ACHN (cell line): ENCODE data around the gene HPSE2.
A peak's percentile ranks its signal among the peaks of the same experiment; 100 is the strongest.
"Not testable (repeated sequence)": the region's sequence is repeated elsewhere in the genome, so short reads cannot be mapped to it uniquely, and the experiment has no call there.

Experiments
- DNase-seq: peaks from one replicate; pipeline ENCODE4 v3.0.0-alpha.2; 2015
- in situ Hi-C: cut with HindIII; loops from 2 replicates; pipeline ENCODE4 v1.10.0; 2017; ENCODE audit warnings: low sequenced_read_pairs, low pct_ligation_motif_present, low pct_unique_long_range_greater_than_20kb

HPSE2 gene

DNA sequence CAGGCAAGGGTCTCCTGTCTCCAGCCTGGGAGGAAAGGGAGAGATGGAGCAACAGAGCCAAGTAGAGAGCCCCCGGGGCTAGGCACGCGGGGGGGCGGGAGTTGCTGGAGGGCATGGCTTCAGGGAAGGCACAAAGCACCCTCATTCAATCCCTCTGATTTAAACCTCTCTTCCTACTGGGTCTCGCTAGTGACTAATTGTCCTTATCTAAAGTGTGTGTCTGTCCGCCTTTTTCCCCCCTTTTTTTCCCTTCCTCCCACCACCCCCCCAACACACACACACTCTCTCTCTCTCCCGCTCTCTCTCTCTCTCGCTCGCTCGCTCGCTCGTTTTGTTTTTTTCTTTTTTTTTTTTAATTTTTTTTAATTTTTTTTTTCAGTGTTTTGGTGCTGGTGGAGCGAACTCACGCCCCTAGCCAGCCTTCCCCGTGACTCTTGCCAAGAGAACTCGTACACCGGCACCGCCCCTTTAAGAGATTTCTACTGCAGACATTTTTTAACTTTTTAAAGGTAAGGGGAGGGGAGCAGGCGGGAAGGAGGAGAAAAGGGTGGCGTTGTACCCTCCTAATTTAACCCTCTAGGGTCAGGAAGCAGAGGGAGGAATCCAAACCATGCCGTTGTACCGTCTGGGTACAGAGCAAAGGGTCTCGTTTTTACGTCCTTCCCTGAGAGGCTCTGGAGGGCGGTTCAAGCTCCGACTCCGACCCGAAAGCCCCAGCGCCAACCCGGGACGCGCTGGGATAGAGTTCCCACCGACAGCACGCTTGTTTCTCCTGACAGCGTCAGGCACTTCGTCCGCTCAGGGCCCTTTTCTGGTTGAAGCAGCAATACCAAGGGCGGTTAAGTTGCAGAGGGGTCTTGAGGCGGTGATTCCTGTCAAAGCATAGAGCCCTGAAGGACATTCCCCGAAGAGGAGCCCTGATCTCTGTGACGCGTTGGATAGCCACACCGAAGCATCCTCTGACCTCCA is at the start of gene HPSE2:
Gene HPSE2, minus strand, starts transcription at position 195 of the 969 bp plus-strand sequence.
- in situ Hi-C loops: no loop called here
- no peak for DNase-seq

DNA sequence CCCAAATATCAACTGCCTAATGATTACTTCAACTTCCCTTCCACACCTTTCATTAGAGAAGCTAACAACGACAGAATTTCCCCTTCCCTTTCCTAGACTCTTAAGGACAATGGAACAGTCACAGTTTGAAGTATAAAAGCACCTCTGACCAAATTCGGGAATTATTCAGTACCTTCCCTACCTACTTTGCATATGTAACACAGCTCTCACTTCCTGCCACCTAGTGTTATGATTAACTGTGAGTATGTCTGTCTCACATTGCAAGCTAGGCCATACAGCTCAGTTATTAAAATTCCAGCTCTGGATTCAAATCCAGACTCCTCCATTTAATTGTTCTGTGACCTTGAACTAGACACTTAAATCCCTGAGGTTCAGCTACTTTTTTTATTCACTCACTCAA is 44.8 kb upstream of the HPSE2 start:
- DNase-seq: no peak
- in situ Hi-C loops: no loop called here

- no peak for DNase-seq
- in situ Hi-C loops: no loop called here
Observed at GRCh38 chr10:99279626-99280111, 44.0 kb upstream of the HPSE2 start.

- DNase-seq: peak; percentile 34
Observed at GRCh38 chr10:99276848-99277486, 41.3 kb upstream of the HPSE2 start.

GRCh38 chr10:99266383-99266782 is 30.7 kb upstream of the HPSE2 start:
- in situ Hi-C loops: no loop called here
- no peak for DNase-seq

More at GRCh38 chr10:99276848-99277486, 41.3 kb upstream of the HPSE2 start:
- in situ Hi-C loops: no loop called here

GRCh38 chr10:99248824-99249223 is 13.2 kb upstream of the HPSE2 start:
- in situ Hi-C loops: no loop called here
- no peak for DNase-seq

DNA sequence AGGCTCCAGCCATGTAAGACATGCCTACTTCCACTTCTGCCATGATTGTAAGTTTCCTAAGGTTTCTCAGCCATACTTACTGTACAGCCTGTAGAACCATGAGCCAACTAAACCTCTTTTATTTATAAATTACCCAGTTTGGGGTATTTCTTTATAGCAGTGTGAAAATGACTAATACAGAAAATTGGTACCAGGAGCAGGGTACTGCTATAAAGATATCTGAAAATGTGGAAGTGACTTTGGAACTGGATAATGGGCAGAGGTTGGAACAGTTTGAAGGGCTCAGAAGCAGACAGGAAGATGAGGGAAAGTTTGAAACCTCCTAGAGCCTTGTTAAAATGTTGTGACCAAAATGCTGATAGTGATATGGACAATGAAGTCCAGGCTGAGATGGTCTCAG is 12.2 kb upstream of the HPSE2 start:
- DNase-seq, in situ Hi-C loops: not testable (repeated sequence)

DNA sequence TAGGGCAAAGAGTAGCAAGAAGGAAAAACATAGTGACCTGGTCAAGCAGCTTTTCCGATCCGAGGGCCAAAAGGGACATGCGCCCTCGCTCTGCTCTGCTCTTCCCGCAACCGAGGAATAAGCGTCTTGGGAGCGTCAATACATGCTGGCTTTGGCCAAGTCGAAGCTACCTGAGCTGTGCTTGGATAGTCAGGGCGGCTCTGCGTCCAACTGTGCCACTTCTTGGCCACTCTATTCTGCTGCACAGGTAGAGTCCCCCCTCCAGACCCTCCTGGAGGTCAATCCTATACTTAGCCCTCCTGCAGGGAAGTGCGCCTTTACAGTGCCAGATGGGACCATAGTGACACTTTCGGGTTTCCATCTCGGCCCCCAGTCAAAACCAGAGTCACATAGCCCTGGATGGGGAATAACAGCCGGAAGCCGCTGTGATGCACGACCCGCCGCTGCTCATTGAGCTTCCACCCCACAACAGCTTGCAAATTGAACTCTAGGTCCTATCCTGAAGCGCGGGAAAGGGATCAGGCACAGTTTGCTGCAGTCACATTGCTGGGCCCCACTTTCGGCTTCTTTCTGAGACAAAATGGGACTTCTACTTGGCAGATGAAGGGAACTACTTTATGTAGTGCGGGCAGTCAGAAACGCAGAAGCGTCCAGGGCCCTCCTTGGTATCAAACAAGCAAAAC is 1.1 kb upstream of the HPSE2 start:
- no peak for DNase-seq
- in situ Hi-C loops: no loop called here

GRCh38 chr10:99234791-99235657 is 628 bp downstream of the HPSE2 start:
- in situ Hi-C loops: no loop called here
- no peak for DNase-seq

GRCh38 chr10:99234041-99234790 is 1.4 kb downstream of the HPSE2 start:
- no peak for DNase-seq
- in situ Hi-C loops: no loop called here

- DNase-seq: no peak
- in situ Hi-C loops: no loop called here
Observed at GRCh38 chr10:99233689-99234037, 2.0 kb downstream of the HPSE2 start.

DNA sequence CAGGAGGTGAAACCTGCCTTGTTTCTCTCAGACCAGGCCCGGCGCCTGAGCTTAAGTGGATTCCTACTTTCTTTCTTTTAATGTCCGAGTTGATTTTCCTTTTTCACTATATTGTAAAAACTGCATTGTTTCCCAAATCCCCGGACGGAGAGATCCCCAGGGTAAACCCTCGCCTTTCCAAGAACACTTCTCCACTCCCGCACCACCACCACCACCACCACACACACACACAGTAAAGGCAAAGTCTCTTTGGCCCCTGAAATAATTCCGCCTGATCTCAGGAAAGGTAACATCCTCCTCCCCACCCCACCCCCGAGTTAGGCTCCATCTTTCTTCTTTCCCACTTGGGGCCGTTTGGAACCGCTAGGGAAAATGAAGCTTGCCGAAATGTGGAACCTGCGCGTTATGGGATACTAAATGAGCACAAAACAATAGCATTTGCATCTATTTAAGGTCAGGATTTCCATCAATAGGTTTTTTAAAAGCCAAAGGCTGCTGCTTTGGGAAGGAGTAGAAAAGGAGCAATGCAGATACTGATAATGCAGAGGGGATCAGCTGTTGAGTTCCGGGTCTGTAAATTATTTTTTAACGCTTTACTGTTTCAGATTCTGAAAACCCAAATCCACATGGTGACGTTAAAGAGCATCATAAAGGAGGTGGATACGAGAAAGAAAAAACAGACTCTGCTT is 2.5 kb downstream of the HPSE2 start:
- in situ Hi-C loops: no loop called here
- DNase-seq: no peak

DNA sequence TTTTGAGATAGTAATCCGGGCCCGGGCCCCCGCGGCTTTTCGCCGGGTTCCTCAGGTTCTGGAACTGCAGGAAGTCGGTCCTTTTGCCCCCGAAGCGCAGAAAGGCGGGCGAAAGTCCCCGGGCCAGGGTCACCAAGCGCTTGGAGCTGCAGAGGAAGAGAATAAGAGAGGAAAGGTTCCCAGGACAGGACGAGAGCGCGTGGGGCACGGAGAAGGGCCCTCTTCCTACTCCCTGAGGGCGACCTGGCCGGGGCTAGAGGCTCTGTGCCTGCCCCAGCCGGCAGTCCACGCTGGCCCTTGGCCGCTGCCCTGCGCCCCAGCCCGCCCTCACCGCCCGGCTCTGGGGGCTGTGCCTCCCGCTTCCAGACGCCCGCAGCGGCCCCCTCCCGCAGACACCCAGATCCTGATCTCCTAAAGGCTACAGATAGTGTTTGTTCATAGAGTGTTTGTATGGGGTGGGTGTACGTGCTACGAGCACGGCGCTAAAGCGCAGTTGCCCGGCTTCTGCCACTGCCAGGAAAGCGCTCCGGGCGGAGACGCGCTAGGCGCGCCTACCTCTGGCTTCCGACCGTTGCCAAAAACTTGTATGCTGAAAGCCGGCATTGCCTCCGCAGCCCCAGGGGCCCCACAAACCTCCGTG is 3.2 kb downstream of the HPSE2 start:
- in situ Hi-C loops: no loop called here
- no peak for DNase-seq

GRCh38 chr10:99224766-99225165 is 10.9 kb downstream of the HPSE2 start:
- in situ Hi-C loops: no loop called here
- no peak for DNase-seq

GRCh38 chr10:99207340-99207739 is 28.3 kb downstream of the HPSE2 start:
- in situ Hi-C loops: no loop called here

DNA sequence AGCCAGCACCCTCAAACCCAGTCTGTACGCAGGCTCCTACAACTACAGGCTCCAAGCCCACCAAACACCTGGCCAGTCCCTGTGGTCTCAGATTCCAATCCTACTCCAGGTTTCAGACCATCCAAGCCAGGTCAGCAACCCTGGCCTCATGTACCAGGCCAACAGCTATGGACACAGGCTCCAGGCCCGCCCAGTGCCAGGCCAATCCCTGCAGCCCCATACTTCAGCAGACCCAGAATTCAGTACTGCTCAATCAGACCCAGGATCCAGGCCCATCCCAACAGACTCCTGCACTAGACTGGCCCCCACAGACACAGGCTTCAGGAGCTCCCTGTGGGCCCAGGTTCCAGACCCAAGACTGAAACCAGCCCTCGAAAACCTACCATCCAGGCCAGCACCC is 32.3 kb downstream of the HPSE2 start:
- in situ Hi-C loops: no loop called here
- no peak for DNase-seq

More at GRCh38 chr10:99207340-99207739, 28.3 kb downstream of the HPSE2 start:
- no peak for DNase-seq

DNA sequence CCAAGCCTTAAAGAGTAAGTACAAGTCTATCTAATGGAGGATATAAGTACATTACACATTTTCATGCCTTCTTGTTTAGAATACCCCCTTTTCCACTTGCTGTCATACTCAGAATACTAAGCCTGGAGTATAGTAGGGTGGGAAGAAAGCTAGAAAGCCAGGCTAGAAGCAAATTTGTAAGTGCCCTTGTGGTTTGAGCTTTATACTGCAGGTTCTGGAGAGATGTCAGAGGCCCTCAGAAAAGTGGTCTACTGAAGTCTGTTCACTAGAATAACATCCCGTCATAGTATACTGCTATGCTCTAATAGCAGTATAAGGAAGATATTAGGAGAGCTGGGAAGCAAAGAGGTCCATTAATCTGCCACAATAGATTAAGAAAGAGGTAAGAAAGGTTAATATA is 62.7 kb downstream of the HPSE2 start:
- in situ Hi-C loops: no loop called here
- DNase-seq: no peak
